IPS-NIHi7 (cell line): Measurements from ENCODE around the gene GALM.
"Not testable (repeated sequence)": the region's sequence is repeated elsewhere in the genome, so short reads cannot be mapped to it uniquely, and the experiment has no call there.

Source experiments
- DNase-seq: peaks from one replicate; pipeline ENCODE4 v3.0.0; 2012; ENCODE audit warnings: mixed read lengths; ENCODE audit errors: extremely low spot score

The GALM gene

GRCh38 chr2:38682008-38682575, 16.2 kb downstream of the GALM start:
- no peak for DNase-seq

- DNase-seq = not testable (repeated sequence)
Observed at GRCh38 chr2:38682620-38683019, 16.7 kb downstream of the GALM start.

GRCh38 chr2:38683766-38684165, 17.9 kb downstream of the GALM start:
- no peak for DNase-seq

GRCh38 chr2:38685116-38685735, 19.3 kb downstream of the GALM start:
- no peak for DNase-seq

- DNase-seq = no peak
Observed at GRCh38 chr2:38690499-38691420, 24.8 kb downstream of the GALM start.

GRCh38 chr2:38691994-38692393, 26.1 kb downstream of the GALM start:
- no peak for DNase-seq

- DNase-seq = no peak
Observed at GRCh38 chr2:38692636-38693318, 26.9 kb downstream of the GALM start.

- DNase-seq = no peak
Observed at GRCh38 chr2:38697116-38697840, 31.4 kb downstream of the GALM start.

- DNase-seq = no peak
Observed at GRCh38 chr2:38698467-38699003, 32.6 kb downstream of the GALM start.

GRCh38 chr2:38700113-38700785, 34.3 kb downstream of the GALM start:
- no peak for DNase-seq

- DNase-seq = no peak
Observed at GRCh38 chr2:38700881-38701458, 35.1 kb downstream of the GALM start.

- no peak for DNase-seq
Observed at GRCh38 chr2:38701542-38701941, 35.6 kb downstream of the GALM start.

GRCh38 chr2:38702413-38702812, 36.5 kb downstream of the GALM start:
- no peak for DNase-seq

- DNase-seq = not testable (repeated sequence)
Observed at GRCh38 chr2:38703336-38703735, 37.4 kb downstream of the GALM start.

- DNase-seq = no peak
Observed at GRCh38 chr2:38704664-38705063, 38.8 kb downstream of the GALM start.

GRCh38 chr2:38706846-38707345, 41.0 kb downstream of the GALM start:
- DNase-seq = no peak

- DNase-seq = not testable (repeated sequence)
Observed at GRCh38 chr2:38708491-38708890, 42.6 kb downstream of the GALM start.

- DNase-seq = no peak
Observed at GRCh38 chr2:38708900-38709566, 43.1 kb downstream of the GALM start.

GRCh38 chr2:38709567-38710194, 43.8 kb downstream of the GALM start:
- DNase-seq = no peak
